OCI-LY1 (cell line): ENCODE results near the gene FNDC8.
"Not testable (repeated sequence)": the region's sequence is repeated elsewhere in the genome, so short reads cannot be mapped to it uniquely, and the experiment has no call there.

ENCODE experiments used
- H2AFZ ChIP-seq: fragments of 200-600 bp; sonication (generic), shearing (Covaris generic); 2 replicates; pipeline ENCODE4 v1.6.0; 2014; ENCODE audit warnings: antibody characterized with exemption, mild to moderate bottlenecking, low read length
- H3F3A ChIP-seq: fragments of 200-600 bp; sonication (generic), shearing (Covaris generic); 2 replicates; pipeline ENCODE4 v1.6.0; 2014; ENCODE audit warnings: mild to moderate bottlenecking, antibody characterized with exemption, low read length, moderate library complexity; ENCODE audit not compliant: insufficient read depth
- H3K27ac ChIP-seq: fragments of 200-600 bp; sonication (generic); 2 replicates; pipeline ENCODE4 v1.5.1; 2014; ENCODE audit warnings: low read length, mixed run types, mild to moderate bottlenecking, low read depth; ENCODE audit not compliant: poor library complexity, severe bottlenecking
- H3K27me3 ChIP-seq: fragments of 200-600 bp; sonication (generic); 2 replicates; pipeline ENCODE4 v1.6.0; 2014; ENCODE audit warnings: antibody characterized with exemption, mild to moderate bottlenecking, low read length, moderate library complexity; ENCODE audit not compliant: insufficient read depth
- H3K36me3 ChIP-seq: fragments of 200-600 bp; sonication (generic); 2 replicates; pipeline ENCODE4 v1.6.1; 2014; ENCODE audit warnings: mild to moderate bottlenecking, antibody characterized with exemption, low read length, moderate library complexity, mixed read lengths; ENCODE audit not compliant: insufficient read depth
- H3K4me1 ChIP-seq: fragments of 200-600 bp; sonication (generic); 2 replicates; pipeline ENCODE4 v1.5.1; 2014; ENCODE audit warnings: mild to moderate bottlenecking, low read length, moderate library complexity; ENCODE audit not compliant: insufficient read depth, severe bottlenecking
- H3K4me2 ChIP-seq: fragments of 200-600 bp; sonication (generic), shearing (Covaris generic); 2 replicates; pipeline ENCODE4 v1.6.1; 2014; ENCODE audit warnings: low read length
- H3K4me3 ChIP-seq: fragments of 200-600 bp; sonication (generic); 2 replicates; pipeline ENCODE4 v1.5.1; 2014; ENCODE audit warnings: low read length, low read depth, mild to moderate bottlenecking, mixed read lengths; ENCODE audit not compliant: poor library complexity, severe bottlenecking
- H3K79me2 ChIP-seq: fragments of 200-600 bp; shearing (Covaris generic); 2 replicates; pipeline ENCODE4 v1.6.1; 2016; ENCODE audit warnings: mixed run types, low read length, mixed read lengths; ENCODE audit not compliant: insufficient read depth
- H3K9ac ChIP-seq: fragments of 200-600 bp; sonication (generic), shearing (Covaris generic); 2 replicates; pipeline ENCODE4 v1.6.1; 2014; ENCODE audit warnings: mild to moderate bottlenecking, low read length, mixed read lengths
- H3K9me2 ChIP-seq: fragments of 200-600 bp; sonication (generic), shearing (Covaris generic); 2 replicates; pipeline ENCODE4 v1.6.1; 2014; ENCODE audit warnings: low read depth, mild to moderate bottlenecking, low read length, mixed read lengths
- H3K9me3 ChIP-seq: fragments of 200-600 bp; shearing (Covaris generic); 2 replicates; pipeline ENCODE4 v1.6.1; 2014; ENCODE audit warnings: low read length, mixed read lengths
- H4K20me1 ChIP-seq: fragments of 200-600 bp; sonication (generic), shearing (Covaris generic); 2 replicates; pipeline ENCODE4 v1.6.0; 2016; ENCODE audit warnings: mild to moderate bottlenecking, low read length; ENCODE audit not compliant: insufficient read depth
- CTCF ChIP-seq: fragments of 200-600 bp; sonication (generic), shearing (Covaris generic); IDR thresholded peaks from 2 replicates; pipeline ENCODE4 v1.5.1; 2017; ENCODE audit warnings: mild to moderate bottlenecking, antibody characterized with exemption, low read length, moderate library complexity, mixed read lengths
- EZH2 ChIP-seq: fragments of 200-600 bp; sonication (generic), shearing (Covaris generic); IDR thresholded peaks from 2 replicates; pipeline ENCODE4 v1.8.0; 2017; ENCODE audit warnings: borderline replicate concordance, mixed run types, mild to moderate bottlenecking, antibody characterized with exemption, low read length, moderate library complexity, mixed read lengths

Gene FNDC8

GRCh38 chr17:35175638-35176415 lies 54.4 kb downstream of the FNDC8 start:
- Histone ChIP-seq H3K27me3 (no peaks in the 10 kb centered on the region), H3K4me2 (no peak overlapping the region), H3K4me3 (no peak overlapping the region)

GRCh38 chr17:35176897-35177296 lies 55.5 kb downstream of the FNDC8 start:
- Histone ChIP-seq H3K9me2 (no peaks in the 10 kb centered on the region), H3K27ac (no peak overlapping the region), H3K79me2 (no peaks in the 10 kb centered on the region), H3K27me3 (no peaks in the 10 kb centered on the region), H3K9me3 (no peaks in the 10 kb centered on the region), H3K4me1 (no peaks in the 10 kb centered on the region), H3K4me2 (no peak overlapping the region), H3F3A (no peaks in the 10 kb centered on the region), H4K20me1 (no peaks in the 10 kb centered on the region), H3K36me3 (no peaks in the 10 kb centered on the region), H3K9ac (no peak overlapping the region), H3K4me3 (no peak overlapping the region), H2AFZ (no peak overlapping the region)
- TF ChIP-seq CTCF (no peak), EZH2 (no peak)

More at GRCh38 chr17:35175638-35176415, 54.4 kb downstream of the FNDC8 start:
- Histone ChIP-seq H2AFZ (no peak overlapping the region), H3K36me3 (no peaks in the 10 kb centered on the region), H3K79me2 (no peaks in the 10 kb centered on the region), H3K27ac (no peak overlapping the region), H3K9me3 (no peaks in the 10 kb centered on the region), H3K9me2 (no peaks in the 10 kb centered on the region), H3K9ac (no peak overlapping the region), H3K4me1 (no peaks in the 10 kb centered on the region), H4K20me1 (no peaks in the 10 kb centered on the region), H3F3A (no peaks in the 10 kb centered on the region)
- TF ChIP-seq EZH2 (no peak), CTCF (no peak)

- H3K9me3 ChIP-seq, H3K4me3 ChIP-seq, H3K9ac ChIP-seq, H3K27me3 ChIP-seq, H3K36me3 ChIP-seq, H2AFZ ChIP-seq, H3F3A ChIP-seq, H3K4me1 ChIP-seq, H3K9me2 ChIP-seq, H3K79me2 ChIP-seq, H4K20me1 ChIP-seq, H3K27ac ChIP-seq, H3K4me2 ChIP-seq: not testable (repeated sequence)
Measured at GRCh38 chr17:35179379-35179778, 58.0 kb downstream of the FNDC8 start.
